Measurements from ENCODE around the gene DUSP3. TPM values are rescaled to one million over a fixed set of nuclear protein-coding genes. Genes with fewer than 3 reads are reported as not detected.

The DUSP3 gene
- total and polyA plus RNA-seq, 8 donors, result 30.9 to 105 (median 34.5) TPM

- peak overlapping the region in 1 of 2 donors; percentile 63 for H3K4me3 ChIP-seq
- no peak for TF ChIP-seq CTCF (IDR thresholded peaks at IDR 0.05)
- H3K4me1 ChIP-seq, result peaks cover 0 to 21% of the 10 kb centered on the region in 2 donors
- H3K27me3 ChIP-seq, result no peaks in the 10 kb centered on the region
- H3K36me3 ChIP-seq, result no peaks in the 10 kb centered on the region
- intact Hi-C loops (cut with DNase I), result no loop called here
- H3K9me3 ChIP-seq, result no peaks in the 10 kb centered on the region
- DNase-seq (no peak), ATAC-seq (no peak)
- peak overlapping the region in 1 of 2 donors; percentile 97 for H3K27ac ChIP-seq
Observed at GRCh38 chr17:43721537-43722268, 57.1 kb downstream of the DUSP3 start.

- intact Hi-C loops (cut with DNase I), result no loop called here
- ATAC-seq (peak; percentile 97), DNase-seq (peak; percentile 77 to 97 (median 84))
- peaks cover 0 to 21% of the 10 kb centered on the region in 2 donors for H3K4me1 ChIP-seq
- no peak for TF ChIP-seq CTCF (IDR thresholded peaks at IDR 0.05)
- H3K4me3 ChIP-seq, result peak overlapping the region; percentile 53 to 63
- H3K27ac ChIP-seq, result peak overlapping the region; percentile 92 to 97
- no peaks in the 10 kb centered on the region for H3K9me3 ChIP-seq
- peaks cover 0 to under 1% of the 10 kb centered on the region in 2 donors for H3K27me3 ChIP-seq
- no peaks in the 10 kb centered on the region for H3K36me3 ChIP-seq
Observed at GRCh38 chr17:43720311-43721060, 58.3 kb downstream of the DUSP3 start.

GRCh38 chr17:43719578-43719977 is 59.2 kb downstream of the DUSP3 start:
- Histone ChIP-seq H3K27me3 (peaks cover 0 to 9% of the 10 kb centered on the region in 2 donors), H3K9me3 (no peaks in the 10 kb centered on the region), H3K36me3 (no peaks in the 10 kb centered on the region), H3K4me1 (peaks cover 0 to 24% of the 10 kb centered on the region in 2 donors), H3K4me3 (no peak overlapping the region), H3K27ac (peak overlapping the region; percentile 92 to 97)
- no peak for TF ChIP-seq CTCF (IDR thresholded peaks at IDR 0.05)
- DNase-seq (no peak), ATAC-seq (no peak)
- intact Hi-C loops (cut with DNase I), result no loop called here

- ATAC-seq, result no peak
- H3K4me3 ChIP-seq, result no peak overlapping the region
- no peaks in the 10 kb centered on the region for H3K9me3 ChIP-seq
- intact Hi-C loops (cut with DNase I), result no loop called here
- no peaks in the 10 kb centered on the region for H3K36me3 ChIP-seq
- H3K4me1 ChIP-seq, result peaks cover 4 to 34% of the 10 kb centered on the region in 2 donors
- no peak overlapping the region for H3K27ac ChIP-seq
- no peak for DNase-seq
- no peak for TF ChIP-seq CTCF (IDR thresholded peaks at IDR 0.05)
- H3K27me3 ChIP-seq, result peaks cover 0 to 19% of the 10 kb centered on the region in 2 donors
Observed at GRCh38 chr17:43718544-43718943, 60.2 kb downstream of the DUSP3 start.

- H3K27ac ChIP-seq, result no peak overlapping the region
- no peak for TF ChIP-seq CTCF (IDR thresholded peaks at IDR 0.05)
- H3K4me3 ChIP-seq, result no peak overlapping the region
- intact Hi-C loops (cut with DNase I), result no loop called here
- DNase-seq (no peak), ATAC-seq (no peak)
- no peaks in the 10 kb centered on the region for H3K9me3 ChIP-seq
- H3K36me3 ChIP-seq, result no peaks in the 10 kb centered on the region
- H3K4me1 ChIP-seq, result peaks cover 4 to 40% of the 10 kb centered on the region in 2 donors
- H3K27me3 ChIP-seq, result peaks cover 0 to 26% of the 10 kb centered on the region in 2 donors
Observed at GRCh38 chr17:43717913-43718312, 60.9 kb downstream of the DUSP3 start.
